K562 (cell line): ENCODE measurements around the gene WASF3. TPM values are rescaled to one million over a fixed set of nuclear protein-coding genes. Genes with fewer than 3 reads are reported as not detected.

Experiments used
- ATAC-seq: fragments of 200-7000 bp; cut with Tn5 transposase; 3 replicates; pipeline ENCODE4 v1.9.1; 2020; ENCODE audit warnings: moderate library complexity
- BruUV-seq: library from RNA; stranded (reverse); fragments of 400-500 nt; replicated peaks from 2 replicates; lab custom pipeline; 2021; lab: Mats Ljungman, UMichigan
- CTCF ChIA-PET: fragments of 300-600 bp; formaldehyde crosslinking; extraction: SDS; loops from one replicate; lab custom pipeline; 2021; ENCODE audit warnings: low intra/inter-chr PET ratio; lab: Yijun Ruan, JAX
- POLR2A ChIA-PET: fragments of 300-600, 350-650 bp; sonication (Branson Sonifier 250); formaldehyde crosslinking; extraction: SDS; loops from one replicate; lab custom pipeline; 2021; ENCODE audit warnings: antibody characterized with exemption, inconsistent platforms; lab: Yijun Ruan, JAX
- DNase-seq, 4 experiments: peaks; one replicate each; pipeline versions ENCODE4 v3.0.0 to v3.0.0-alpha.2; 2011 to 2018; ENCODE audit warnings: low spot score in 3 of 4, mixed read lengths in 3 of 4; ENCODE audit errors: extremely low read depth in 1 of 4
- FAIRE-seq: peaks from 2 replicates; lab custom pipeline; 2011; peaks lifted over from hg19 to GRCh38; lab: Jason Lieb, UNC
- H2AFZ ChIP-seq: 2 replicates; pipeline ENCODE4 v1.6.0; 2011; ENCODE audit warnings: low read depth, low read length, control low read depth, inconsistent platforms
- H3K27ac ChIP-seq: fragments of 200-600 bp; 3 replicates; pipeline ENCODE4 v1.8.0; 2011; ENCODE audit warnings: low read depth, mild to moderate bottlenecking, control low read depth, inconsistent platforms, low read length, moderate library complexity, mixed read lengths; ENCODE audit errors: extremely low read depth
- H3K27me3 ChIP-seq, 2 experiments: fragments of 300-600 bp in 1 of 2; 2 replicates in 1 of 2; 3 replicates in 1 of 2; pipeline versions ENCODE4 v1.6.0 to v1.8.0; 2011; ENCODE audit warnings: inconsistent platforms in 2 of 2, low read length in 2 of 2, mild to moderate bottlenecking in 1 of 2, mixed read lengths in 1 of 2, moderate library complexity in 1 of 2; ENCODE audit not compliant: control insufficient read depth in 2 of 2, insufficient read depth in 2 of 2
- H3K36me3 ChIP-seq: fragments of 300-600 bp; 3 replicates; pipeline ENCODE4 v1.8.0; 2011; ENCODE audit warnings: mild to moderate bottlenecking, low read length, inconsistent platforms; ENCODE audit not compliant: control insufficient read depth, insufficient read depth
- H3K4me1 ChIP-seq, 2 experiments: fragments of 200-600 bp in 1 of 2; replicated peaks in 1 of 2; 2 replicates in 1 of 2; 3 replicates in 1 of 2; pipeline versions ENCODE4 v1.5.1 to v1.8.0; 2011; ENCODE audit warnings: inconsistent platforms in 2 of 2, low read length in 2 of 2, mild to moderate bottlenecking in 1 of 2, mixed read lengths in 1 of 2, moderate library complexity in 1 of 2; ENCODE audit not compliant: control insufficient read depth in 2 of 2, insufficient read depth in 2 of 2
- H3K4me2 ChIP-seq: 2 replicates; pipeline ENCODE4 v1.6.1; 2011; ENCODE audit warnings: low read length, control low read depth, inconsistent platforms, mixed read lengths; ENCODE audit not compliant: insufficient read depth
- H3K4me3 ChIP-seq: fragments of 200-600 bp; sonication (generic), shearing (Covaris generic); 2 replicates; pipeline ENCODE4 v1.5.1; 2016; ENCODE audit warnings: control low read depth, inconsistent platforms
- H3K79me2 ChIP-seq: fragments of 200-600 bp; 3 replicates; pipeline ENCODE4 v1.8.0; 2011; ENCODE audit warnings: low read length, inconsistent platforms; ENCODE audit not compliant: control insufficient read depth, insufficient read depth
- H3K9ac ChIP-seq, 2 experiments: 2 replicates each; pipeline versions ENCODE4 v1.6.0 to v1.6.1; 2011; ENCODE audit warnings: low read depth in 2 of 2, low read length in 2 of 2, control low read depth in 1 of 2, inconsistent platforms in 1 of 2, mild to moderate bottlenecking in 1 of 2, mixed read lengths in 1 of 2; ENCODE audit not compliant: insufficient read depth in 1 of 2
- H3K9me1 ChIP-seq: one replicate; pipeline ENCODE4 v1.6.0; 2011; ENCODE audit warnings: inconsistent platforms, mild to moderate bottlenecking, low read length, moderate library complexity; ENCODE audit not compliant: control insufficient read depth, insufficient read depth
- H3K9me3 ChIP-seq: replicated peaks from 2 replicates; pipeline ENCODE4 v1.5.1; 2011; ENCODE audit warnings: low read depth, low read length, inconsistent platforms; ENCODE audit not compliant: control insufficient read depth, insufficient read depth
- H4K20me1 ChIP-seq: replicated peaks from 2 replicates; pipeline ENCODE4 v1.6.1; 2011; ENCODE audit warnings: low read length, inconsistent platforms, mixed read lengths; ENCODE audit not compliant: control insufficient read depth, insufficient read depth
- EHMT2 ChIP-seq: fragments of 450-650 bp; IDR thresholded peaks from 2 replicates; pipeline ENCODE4 v1.6.1; 2018; ENCODE audit warnings: antibody characterized with exemption
- ETV6 ChIP-seq, 3 experiments: fragments of 150-350 bp in 1 of 3; sonication (generic) in 1 of 3; formaldehyde crosslinking in 1 of 3; IDR thresholded peaks; 2 replicates each; pipeline versions ENCODE4 v1.6.1 to v1.8.0; 2014 to 2022; ENCODE audit warnings: borderline replicate concordance in 2 of 3, low read depth in 2 of 3, antibody characterized with exemption in 1 of 3, low read length in 1 of 3, mild to moderate bottlenecking in 1 of 3, missing genetic modification reagents in 1 of 3
- HES1 ChIP-seq: fragments of 450-650 bp; IDR thresholded peaks from 2 replicates; pipeline ENCODE4 v1.6.1; 2016; ENCODE audit warnings: low read depth, mild to moderate bottlenecking, moderate library complexity
- L3MBTL2 ChIP-seq: fragments of 450-650 bp; IDR thresholded peaks from 2 replicates; pipeline ENCODE4 v1.6.1; 2016; ENCODE audit warnings: mild to moderate bottlenecking, moderate library complexity
- MLLT1 ChIP-seq, 2 experiments: fragments of 450-650 bp; IDR thresholded peaks; 2 replicates each; pipeline ENCODE4 v1.6.1; 2016
- POLR2B ChIP-seq: fragments of 450-650 bp; IDR thresholded peaks from 2 replicates; pipeline ENCODE4 v1.6.1; 2018; ENCODE audit warnings: low read depth; ENCODE audit not compliant: partially characterized antibody
- POLR3A ChIP-seq: IDR thresholded peaks from 2 replicates; pipeline ENCODE4 v1.6.1; 2011; ENCODE audit warnings: borderline replicate concordance, mild to moderate bottlenecking, moderate library complexity; ENCODE audit not compliant: insufficient read length, insufficient read depth; ENCODE audit errors: extremely low read depth
- STAT5A ChIP-seq: IDR thresholded peaks from 2 replicates; pipeline ENCODE4 v1.6.1; 2012; ENCODE audit warnings: low read length, inconsistent platforms, borderline replicate concordance
- ZNF3 ChIP-seq: fragments of 250-450 bp; sonication (Bioruptor Pico); IDR thresholded peaks from 2 replicates; pipeline ENCODE4 v1.5.0; 2021; ENCODE audit warnings: mild to moderate bottlenecking, moderate library complexity
- WGBS: fragments of 100-300 bp; shearing (Covaris generic); methylation state at CpG from one replicate; pipeline ENCODE4 v1.1.6; 2016; ENCODE audit warnings: low coverage, mixed read lengths; ENCODE audit not compliant: insufficient coverage; ENCODE audit errors: missing lambda C conversion rate; 5-methylcytosine and 5-hydroxymethylcytosine counted together
- in situ Hi-C: fragments of 300-500 bp; cut with MboI; formaldehyde crosslinking; loops from 4 replicates; pipeline ENCODE4 v1.15.0; 2018; ENCODE audit warnings: inconsistent platforms, mixed read lengths
- intact Hi-C: fragments of 100-400 bp; cut with micrococcal nuclease; formaldehyde crosslinking; loops from 2 replicates; pipeline ENCODE4 v1.14.2; 2022
- polyA plus RNA-seq, 8 experiments: library from polyadenylated mRNA; depleted of rRNA in 4 of 8; stranded (reverse) in 5 of 8; unstranded in 3 of 8; fragments of >200 nt; fragmentation: Nextera tagmentation in 2 of 8; fragmentation: Illumina TruSeq in 1 of 8; extraction: Ambion mirVana in 2 of 8; extraction: Trizol in 1 of 8; gene quantifications; 2 replicates each; pipeline versions ENCODE4 v1.2.1 to v1.2.3, GENCODE V29; 2011 to 2014; ENCODE audit warnings: inconsistent platforms in 1 of 8, missing spikeins in 1 of 8
- total RNA-seq, 7 experiments: library from RNA; depleted of rRNA in 6 of 7; stranded (reverse); fragments of >200 nt in 6 of 7; fragmentation: Illumina TruSeq in 2 of 7; extraction: Trizol in 2 of 7; gene quantifications; 2 replicates each; pipeline versions ENCODE4 v1.2.1 to v1.2.3, GENCODE V29; 2011 to 2021; ENCODE audit warnings: low replicate concordance in 1 of 7
- TF ChIP-seq, protein P1 (sequence below), 2 experiments: fragments of 450-650 bp in 1 of 2; sonication (generic) in 1 of 2; formaldehyde crosslinking in 1 of 2; IDR thresholded peaks; 2 replicates each; pipeline versions ENCODE4 v1.7.1 to v1.9.0; 2016 to 2022; ENCODE audit warnings: inconsistent platforms in 1 of 2, mild to moderate bottlenecking in 1 of 2, missing genetic modification reagents in 1 of 2

The WASF3 gene
- total and polyA plus RNA-seq, 9 of the 15 experiments (the other 6 are each of a cell fraction or from before 2014, with no cell fraction given), result 0.04 to 0.43 (median 0.11) TPM

DNA sequence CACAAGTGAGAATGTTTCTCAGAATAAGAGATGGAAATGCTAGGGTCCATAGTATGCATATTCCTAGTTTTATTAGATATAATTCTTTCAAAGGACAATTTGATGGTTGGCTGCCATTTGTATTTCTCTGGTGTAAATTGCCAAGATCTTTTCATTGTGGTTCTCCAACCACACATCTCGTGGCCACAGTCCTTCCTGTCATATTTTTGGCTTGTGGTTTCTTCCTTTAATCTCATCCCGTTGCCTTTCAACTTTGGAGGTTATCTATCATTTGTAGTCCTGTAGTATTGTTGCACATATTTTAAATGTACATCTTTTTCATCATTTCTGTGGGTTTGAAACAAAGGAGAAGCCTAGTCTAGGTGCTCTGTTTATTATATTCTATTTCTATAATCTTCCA is 61.2 kb downstream of the WASF3 start:
- no peak for DNase-seq
- Histone ChIP-seq H3K4me1 (no peaks in the 10 kb centered on the region), H3K9me3 (no peaks in the 10 kb centered on the region), H3K9me1 (no peaks in the 10 kb centered on the region), H3K4me2 (no peak overlapping the region), H3K4me3 (no peak overlapping the region), H3K36me3 (no peaks in the 10 kb centered on the region), H3K27me3 (no peaks in the 10 kb centered on the region), H3K9ac (no peak overlapping the region), H3K79me2 (no peaks in the 10 kb centered on the region), H3K27ac (no peak overlapping the region), H2AFZ (no peak overlapping the region), H4K20me1 (no peaks in the 10 kb centered on the region)
- ChIA-PET CTCF (no interaction called here), POLR2A (no interaction called here)
- intact Hi-C loops, result no loop called here
- in situ Hi-C loops, result no loop called here
- FAIRE-seq, result no peak
- no peak for ATAC-seq
- 0% methylated on average over 2 of the region's 2 CpGs for WGBS
- BruUV-seq, result no TSS peak
- TF ChIP-seq EHMT2 (no peak), ETV6 (IDR thresholded peaks at IDR 0.05; ENCODE audit: borderline replicate concordance in 1 of 2, low read depth in 2 of 2, low read length in 1 of 2) (no peak), ETV6 (CRISPR knock-in tag; IDR thresholded peaks at IDR 0.05; ENCODE audit: borderline replicate concordance) (no peak), STAT5A (no peak), ZNF3 (CRISPR knock-in tag) (no peak), POLR2B (no peak), L3MBTL2 (no peak), MLLT1 (IDR thresholded peaks at IDR 0.05) (no peak), POLR3A (no peak), HES1 (no peak)
- TF ChIP-seq, protein P1, sequence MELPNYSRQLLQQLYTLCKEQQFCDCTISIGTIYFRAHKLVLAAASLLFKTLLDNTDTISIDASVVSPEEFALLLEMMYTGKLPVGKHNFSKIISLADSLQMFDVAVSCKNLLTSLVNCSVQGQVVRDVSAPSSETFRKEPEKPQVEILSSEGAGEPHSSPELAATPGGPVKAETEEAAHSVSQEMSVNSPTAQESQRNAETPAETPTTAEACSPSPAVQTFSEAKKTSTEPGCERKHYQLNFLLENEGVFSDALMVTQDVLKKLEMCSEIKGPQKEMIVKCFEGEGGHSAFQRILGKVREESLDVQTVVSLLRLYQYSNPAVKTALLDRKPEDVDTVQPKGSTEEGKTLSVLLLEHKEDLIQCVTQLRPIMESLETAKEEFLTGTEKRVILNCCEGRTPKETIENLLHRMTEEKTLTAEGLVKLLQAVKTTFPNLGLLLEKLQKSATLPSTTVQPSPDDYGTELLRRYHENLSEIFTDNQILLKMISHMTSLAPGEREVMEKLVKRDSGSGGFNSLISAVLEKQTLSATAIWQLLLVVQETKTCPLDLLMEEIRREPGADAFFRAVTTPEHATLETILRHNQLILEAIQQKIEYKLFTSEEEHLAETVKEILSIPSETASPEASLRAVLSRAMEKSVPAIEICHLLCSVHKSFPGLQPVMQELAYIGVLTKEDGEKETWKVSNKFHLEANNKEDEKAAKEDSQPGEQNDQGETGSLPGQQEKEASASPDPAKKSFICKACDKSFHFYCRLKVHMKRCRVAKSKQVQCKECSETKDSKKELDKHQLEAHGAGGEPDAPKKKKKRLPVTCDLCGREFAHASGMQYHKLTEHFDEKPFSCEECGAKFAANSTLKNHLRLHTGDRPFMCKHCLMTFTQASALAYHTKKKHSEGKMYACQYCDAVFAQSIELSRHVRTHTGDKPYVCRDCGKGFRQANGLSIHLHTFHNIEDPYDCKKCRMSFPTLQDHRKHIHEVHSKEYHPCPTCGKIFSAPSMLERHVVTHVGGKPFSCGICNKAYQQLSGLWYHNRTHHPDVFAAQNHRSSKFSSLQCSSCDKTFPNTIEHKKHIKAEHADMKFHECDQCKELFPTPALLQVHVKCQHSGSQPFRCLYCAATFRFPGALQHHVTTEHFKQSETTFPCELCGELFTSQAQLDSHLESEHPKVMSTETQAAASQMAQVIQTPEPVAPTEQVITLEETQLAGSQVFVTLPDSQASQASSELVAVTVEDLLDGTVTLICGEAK (IDR thresholded peaks at IDR 0.05), result no peak
- TF ChIP-seq, protein P1 (CRISPR knock-in tag; IDR thresholded peaks at IDR 0.05), result no peak
